Pancreas (tissue), 10 donors: ENCODE results near the gene POFUT2. TPM values are rescaled to one million over a fixed set of nuclear protein-coding genes. Genes with fewer than 3 reads are reported as not detected.
A peak's percentile ranks its signal among the peaks of the same experiment; 100 is the strongest.

Source experiments
- ATAC-seq, 4 donors: fragments of 200-7000 bp; cut with Tn5 transposase; one replicate each; pipeline versions ENCODE4 v1.8.0 to v1.9.1; 2020; ENCODE audit warnings: mild to moderate bottlenecking in 4 of 4, moderate library complexity in 4 of 4
- DNase-seq, 6 donors: peaks; one replicate each; pipeline ENCODE4 v3.0.0-alpha.2; 2020
- FAIRE-seq: peaks from 2 replicates; lab custom pipeline; 2012; peaks lifted over from hg19 to GRCh38; lab: Jason Lieb, UNC
- H3K27ac ChIP-seq, 4 donors: fragments of 200-600 bp; sonication (generic); 1 replicate in 3 of 4; 2 replicates in 1 of 4; pipeline versions ENCODE4 v1.5.0 to v1.8.0; 2020
- H3K27me3 ChIP-seq, 4 donors: fragments of 200-600 bp; one replicate each; pipeline ENCODE4 v1.8.0; 2021
- H3K36me3 ChIP-seq, 3 donors: fragments of 200-600 bp; sonication (generic) in 1 of 3; one replicate each; pipeline versions ENCODE4 v1.5.0 to v1.8.0; 2020 to 2021
- H3K4me1 ChIP-seq, 3 donors: fragments of 200-600 bp; one replicate each; pipeline ENCODE4 v1.8.0; 2021
- H3K4me3 ChIP-seq, 4 donors: fragments of 200-600 bp; sonication (generic) in 2 of 4; one replicate each; pipeline versions ENCODE4 v1.5.0 to v1.8.0; 2020 to 2021
- H3K9me3 ChIP-seq, 4 donors: fragments of 200-600 bp; one replicate each; pipeline ENCODE4 v1.8.0; 2021
- WGBS, 2 donors: extraction: QIAGEN DNeasy Blood & Tissue Kit; methylation state at CpG; one replicate each; pipeline ENCODE4 v1.1.7; 2013; 5-methylcytosine and 5-hydroxymethylcytosine counted together
- intact Hi-C, 3 donors: fragments of 100-400 bp; cut with DNase I; formaldehyde crosslinking; loops; one replicate each; pipeline versions ENCODE4 v1.11.1 to v1.14.2; 2022
- polyA plus RNA-seq, 2 donors: library from polyadenylated mRNA; stranded (reverse); fragments of 200-250 nt; gene quantifications; one replicate each; pipeline ENCODE4 v1.2.3, GENCODE V29; 2013
- total RNA-seq, 6 donors: library from RNA; stranded (reverse); fragmentation: NEBNext Ultra II Directional in 4 of 6; extraction: Animal tissue kit (Norgen Biotek cat#: 25700) in 4 of 6; gene quantifications; one replicate each; pipeline versions ENCODE4 v1.2.1 to v1.2.4, GENCODE V29; 2021 to 2023
- TF ChIP-seq, protein P1 (sequence below), 4 donors: fragments of 200-600 bp; sonication (generic) in 3 of 4; IDR thresholded peaks; one replicate each; pipeline versions ENCODE4 v1.5.0 to v1.8.0; 2021; ENCODE audit warnings: antibody characterized with exemption in 4 of 4
- donor health status: healthy with polysubstance abuse.
- donor health status: DM: no; HTN: no; CAD: no; lungs with moderate emphysema.
- donor health status: DM: no; HTN: no; CAD: no.
- donor health status: control.
- donor health status: control.
- donor health status: Bipolar disorder and iron deficiency.
- donor health status: DM: yes; HTN: yes; CAD: no.
- donor health status: DM: no; HTN: no; CAD: no.
- donor health status: DM: no; HTN: no; CAD: no.
- donor health status: DM: yes; HTN: yes; CAD: no.

Gene POFUT2
- total and polyA plus RNA-seq, 8 donors = 10.1 to 46.9 (median 16.3) TPM

DNA sequence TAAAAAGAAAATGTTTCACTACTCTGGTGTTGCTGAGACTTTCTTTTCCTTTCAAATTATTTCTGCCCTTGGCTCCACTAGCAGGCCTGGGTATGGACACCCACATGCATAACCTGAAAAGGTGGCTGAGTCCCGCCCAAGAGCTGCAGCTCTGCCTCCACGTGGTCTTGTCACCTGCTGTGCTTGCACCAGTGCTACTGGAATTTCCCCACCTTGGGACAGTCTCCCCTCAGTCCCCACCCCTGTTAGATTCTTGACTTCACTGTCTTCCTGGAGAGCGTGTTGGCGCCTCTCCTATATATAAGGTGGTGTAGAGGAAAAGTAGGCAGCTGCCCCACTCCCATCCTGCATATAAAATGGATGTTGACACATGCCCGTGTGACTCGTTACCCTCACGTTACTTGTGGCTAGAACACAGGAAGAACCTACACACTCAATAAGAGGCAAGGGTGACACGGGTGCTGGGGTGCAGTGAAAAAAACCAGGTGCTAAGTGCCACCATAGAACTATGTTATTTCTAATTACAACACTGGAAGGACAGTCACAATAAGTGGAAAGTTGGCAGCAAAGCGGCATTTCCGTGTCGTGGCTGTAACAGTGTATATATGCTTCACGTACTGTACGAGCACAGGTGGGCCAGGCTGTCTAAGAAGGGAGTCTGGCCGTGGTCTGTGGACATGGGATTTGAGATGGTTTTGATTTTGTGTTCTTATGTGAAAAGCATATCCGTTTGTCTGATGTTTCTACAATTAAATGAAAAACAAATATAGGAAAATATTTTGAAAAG, 61.0 kb downstream of the POFUT2 start:
- intact Hi-C loops = no loop called here
- WGBS, 2 donors = 44 to 52% methylated on average over 15 of the region's 15 CpGs
- H3K27me3 ChIP-seq = peaks cover 0 to 3% (median 0%) of the 10 kb centered on the region in 4 donors
- TF ChIP-seq, protein P1, sequence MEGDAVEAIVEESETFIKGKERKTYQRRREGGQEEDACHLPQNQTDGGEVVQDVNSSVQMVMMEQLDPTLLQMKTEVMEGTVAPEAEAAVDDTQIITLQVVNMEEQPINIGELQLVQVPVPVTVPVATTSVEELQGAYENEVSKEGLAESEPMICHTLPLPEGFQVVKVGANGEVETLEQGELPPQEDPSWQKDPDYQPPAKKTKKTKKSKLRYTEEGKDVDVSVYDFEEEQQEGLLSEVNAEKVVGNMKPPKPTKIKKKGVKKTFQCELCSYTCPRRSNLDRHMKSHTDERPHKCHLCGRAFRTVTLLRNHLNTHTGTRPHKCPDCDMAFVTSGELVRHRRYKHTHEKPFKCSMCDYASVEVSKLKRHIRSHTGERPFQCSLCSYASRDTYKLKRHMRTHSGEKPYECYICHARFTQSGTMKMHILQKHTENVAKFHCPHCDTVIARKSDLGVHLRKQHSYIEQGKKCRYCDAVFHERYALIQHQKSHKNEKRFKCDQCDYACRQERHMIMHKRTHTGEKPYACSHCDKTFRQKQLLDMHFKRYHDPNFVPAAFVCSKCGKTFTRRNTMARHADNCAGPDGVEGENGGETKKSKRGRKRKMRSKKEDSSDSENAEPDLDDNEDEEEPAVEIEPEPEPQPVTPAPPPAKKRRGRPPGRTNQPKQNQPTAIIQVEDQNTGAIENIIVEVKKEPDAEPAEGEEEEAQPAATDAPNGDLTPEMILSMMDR (IDR thresholded peaks at IDR 0.05) = no peak
- no peak for DNase-seq
- no peak for ATAC-seq
- no peak overlapping the region for H3K27ac ChIP-seq
- H3K36me3 ChIP-seq = no peaks in the 10 kb centered on the region
- H3K4me1 ChIP-seq = no peaks in the 10 kb centered on the region
- H3K9me3 ChIP-seq = no peaks in the 10 kb centered on the region
- FAIRE-seq = no peak
- no peak overlapping the region for H3K4me3 ChIP-seq

DNA sequence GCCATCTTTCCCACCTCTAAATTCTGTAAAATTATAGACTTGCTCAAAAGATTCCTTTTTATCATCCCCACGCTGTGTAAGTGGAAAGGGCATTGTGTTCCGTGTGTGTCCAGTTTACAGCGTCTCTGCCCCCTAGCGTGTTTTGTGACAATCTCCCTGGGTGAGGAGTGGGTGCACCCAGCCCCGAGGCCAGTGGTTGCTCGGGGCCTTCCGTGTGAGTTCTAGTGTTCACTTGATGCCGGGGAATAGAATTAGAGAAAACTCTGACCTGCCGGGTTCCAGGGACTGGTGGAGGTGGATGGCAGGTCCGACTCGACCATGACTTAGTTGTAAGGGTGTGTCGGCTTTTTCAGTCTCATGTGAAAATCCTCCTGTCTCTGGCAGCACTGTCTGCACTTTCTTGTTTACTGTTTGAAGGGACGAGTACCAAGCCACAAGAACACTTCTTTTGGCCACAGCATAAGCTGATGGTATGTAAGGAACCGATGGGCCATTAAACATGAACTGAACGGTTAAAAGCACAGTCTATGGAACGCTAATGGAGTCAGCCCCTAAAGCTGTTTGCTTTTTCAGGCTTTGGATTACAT, 61.9 kb downstream of the POFUT2 start:
- Histone ChIP-seq H3K4me1 (no peaks in the 10 kb centered on the region), H3K9me3 (no peaks in the 10 kb centered on the region), H3K4me3 (no peak overlapping the region), H3K27me3 (peaks cover 0 to 3% (median 0%) of the 10 kb centered on the region in 4 donors), H3K36me3 (no peaks in the 10 kb centered on the region), H3K27ac (no peak overlapping the region)
- no peak for ATAC-seq
- TF ChIP-seq, protein P1 (IDR thresholded peaks at IDR 0.05) = no peak
- no peak for FAIRE-seq
- DNase-seq = no peak
- intact Hi-C loops = no loop called here
- WGBS, 2 donors = 78 to 87% methylated on average over 16 of the region's 16 CpGs

DNA sequence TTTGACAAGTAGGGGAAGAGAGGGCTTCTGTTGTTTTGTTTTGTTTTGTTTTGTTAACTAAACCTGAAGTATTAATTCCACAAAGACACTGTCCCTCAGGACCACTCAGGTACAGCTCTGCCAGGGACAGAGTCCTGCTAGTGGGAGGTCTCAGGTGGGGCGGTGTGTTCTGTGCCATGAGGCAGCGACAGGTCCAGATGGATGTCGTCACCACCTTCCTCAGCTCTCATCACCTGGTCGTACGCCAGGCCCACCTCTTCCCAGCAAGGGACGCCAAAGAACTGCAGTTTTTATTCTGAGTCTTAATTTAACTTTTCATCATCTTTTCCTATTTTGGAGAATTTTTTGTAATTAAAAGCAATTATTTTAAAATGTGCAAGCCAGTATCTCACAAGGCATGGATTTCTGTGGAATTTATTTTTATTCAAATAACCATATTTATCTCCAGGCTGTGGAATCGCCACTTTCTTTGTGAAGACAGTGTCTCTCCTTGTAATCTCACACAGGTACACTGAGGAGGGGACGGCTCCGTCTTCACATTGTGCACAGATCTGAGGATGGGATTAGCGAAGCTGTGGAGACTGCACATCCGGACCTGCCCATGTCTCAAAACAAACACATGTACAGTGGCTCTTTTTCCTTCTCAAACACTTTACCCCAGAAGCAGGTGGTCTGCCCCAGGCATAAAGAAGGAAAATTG, 62.5 kb downstream of the POFUT2 start:
- intact Hi-C loops = no loop called here
- TF ChIP-seq, protein P1 (IDR thresholded peaks at IDR 0.05) = no peak
- Histone ChIP-seq H3K4me1 (no peaks in the 10 kb centered on the region), H3K4me3 (no peak overlapping the region), H3K27me3 (peaks cover 0 to 3% (median 0%) of the 10 kb centered on the region in 4 donors), H3K9me3 (no peaks in the 10 kb centered on the region), H3K27ac (no peak overlapping the region), H3K36me3 (no peaks in the 10 kb centered on the region)
- FAIRE-seq (no peak), DNase-seq (no peak), ATAC-seq (no peak)
- WGBS, 2 donors = 87 to 96% methylated on average over 11 of the region's 11 CpGs

DNA sequence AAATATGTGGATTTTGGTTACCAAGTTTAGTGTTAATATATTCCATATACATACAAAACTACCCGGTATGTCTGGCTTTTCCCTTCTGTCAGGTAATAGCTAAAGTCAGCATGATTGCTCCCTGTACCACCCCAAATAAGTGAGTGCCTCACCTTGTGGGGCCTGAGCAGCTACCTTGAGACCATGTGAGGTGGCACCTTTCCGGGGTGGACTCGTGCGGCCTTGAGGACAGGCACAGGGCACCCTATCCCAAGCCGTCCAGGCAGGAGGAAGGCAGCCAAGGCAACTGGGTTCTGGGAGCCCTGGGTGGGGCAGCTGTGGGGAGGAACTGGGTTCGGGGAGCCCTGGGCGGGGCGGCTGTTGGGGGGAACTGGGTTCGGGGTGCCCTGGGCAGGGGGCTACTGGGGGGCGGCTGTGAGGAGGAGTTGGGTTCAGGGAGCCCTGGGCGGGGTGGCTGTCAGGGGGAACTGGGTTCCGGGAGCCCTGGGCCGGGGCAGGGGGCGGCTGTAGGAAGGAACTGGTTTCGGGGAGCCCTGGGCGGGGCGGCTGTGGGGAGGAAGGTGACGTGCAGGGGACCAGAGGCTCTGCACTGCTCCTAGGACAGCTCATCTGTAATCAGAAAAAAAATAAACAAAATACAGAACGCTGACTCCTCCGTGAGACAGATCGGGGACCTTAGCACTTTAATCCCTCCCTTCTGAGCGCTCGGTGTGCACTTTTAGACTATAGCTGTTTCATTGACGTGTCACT, 63.3 kb downstream of the POFUT2 start:
- H3K4me3 ChIP-seq = no peak overlapping the region
- intact Hi-C loops = no loop called here
- FAIRE-seq (no peak), DNase-seq (peak in 2 of 6 donors; percentile 41 to 77), ATAC-seq (peak in 2 of 4 donors; percentile 31 to 48)
- 84 to 88% methylated on average over 24 of the region's 24 CpGs for WGBS, 2 donors
- TF ChIP-seq, protein P1 (IDR thresholded peaks at IDR 0.05) = no peak
- no peak overlapping the region for H3K27ac ChIP-seq
- H3K9me3 ChIP-seq = no peaks in the 10 kb centered on the region
- peaks cover 0 to 3% (median 0%) of the 10 kb centered on the region in 4 donors for H3K27me3 ChIP-seq
- H3K36me3 ChIP-seq = no peaks in the 10 kb centered on the region
- H3K4me1 ChIP-seq = no peaks in the 10 kb centered on the region
